HEK293 (cell line): ENCODE data around the gene PCNX4.

Experiments used
- CTCF ChIA-PET: fragments of 350-600 bp; formaldehyde crosslinking; extraction: SDS; loops from one replicate; lab custom pipeline; 2021; ENCODE audit warnings: antibody characterized with exemption; lab: Yijun Ruan, JAX
- POLR2A ChIA-PET: fragments of 300-600 bp; formaldehyde crosslinking; extraction: SDS; loops from one replicate; lab custom pipeline; 2020; ENCODE audit warnings: antibody characterized with exemption, inconsistent platforms; lab: Yijun Ruan, JAX
- H3K27ac ChIP-seq: fragments of 200-500 bp; sonication (Bioruptor generic); 2 replicates; pipeline ENCODE4 v1.5.1; 2014; ENCODE audit warnings: low read depth, low read length, control low read depth, inconsistent platforms; ENCODE audit errors: extremely low read depth
- H3K36me3 ChIP-seq, 2 experiments: fragments of 200-500 bp in 1 of 2; sonication (Bioruptor generic) in 1 of 2; 1 replicate in 1 of 2; 2 replicates in 1 of 2; pipeline ENCODE4 v1.5.1; 2014 to 2017; ENCODE audit warnings: inconsistent platforms in 2 of 2, low read length in 2 of 2; ENCODE audit not compliant: control insufficient read depth in 2 of 2, insufficient read depth in 1 of 2
- H3K4me1 ChIP-seq: fragments of 200-500 bp; sonication (Bioruptor generic); 2 replicates; pipeline ENCODE4 v1.5.1; 2014; ENCODE audit warnings: mild to moderate bottlenecking, low read length, inconsistent platforms; ENCODE audit not compliant: control insufficient read depth, insufficient read depth
- H3K4me3 ChIP-seq: 2 replicates; pipeline ENCODE4 v1.5.1; 2011; ENCODE audit warnings: low read depth, mild to moderate bottlenecking, control low read depth, low read length, moderate library complexity
- H3K9me3 ChIP-seq: fragments of 200-500 bp; sonication (Bioruptor generic); 2 replicates; pipeline ENCODE4 v1.5.1; 2014; ENCODE audit warnings: low read depth, low read length, inconsistent platforms; ENCODE audit not compliant: control insufficient read depth, insufficient read depth
- EGR2 ChIP-seq: fragments of 450-650 bp; formaldehyde crosslinking; IDR thresholded peaks from 2 replicates; pipeline ENCODE4 v1.5.1; 2016; ENCODE audit warnings: low read depth, missing biosample characterization, missing genetic modification characterization
- GFI1B ChIP-seq: fragments of 450-650 bp; formaldehyde crosslinking; IDR thresholded peaks from 2 replicates; pipeline ENCODE4 v1.5.1; 2016; ENCODE audit warnings: missing biosample characterization, missing genetic modification characterization
- HOXA7 ChIP-seq: sonication (generic); formaldehyde crosslinking; IDR thresholded peaks from 2 replicates; pipeline ENCODE4 v1.8.1; 2022; ENCODE audit warnings: missing genetic modification reagents, borderline replicate concordance
- HOXC10 ChIP-seq: sonication (generic); formaldehyde crosslinking; IDR thresholded peaks from 2 replicates; pipeline ENCODE4 v1.8.1; 2023; ENCODE audit warnings: mild to moderate bottlenecking, missing genetic modification reagents
- KLF1 ChIP-seq: fragments of 450-650 bp; formaldehyde crosslinking; IDR thresholded peaks from 2 replicates; pipeline ENCODE4 v1.5.1; 2016; ENCODE audit warnings: missing biosample characterization, missing genetic modification characterization
- KLF17 ChIP-seq: fragments of 450-650 bp; formaldehyde crosslinking; IDR thresholded peaks from 2 replicates; pipeline ENCODE4 v1.5.1; 2016; ENCODE audit warnings: missing biosample characterization, missing genetic modification characterization
- OVOL3 ChIP-seq: fragments of 450-650 bp; formaldehyde crosslinking; IDR thresholded peaks from 2 replicates; pipeline ENCODE4 v1.5.1; 2016; ENCODE audit warnings: missing biosample characterization, missing genetic modification characterization
- SP7 ChIP-seq: fragments of 450-650 bp; formaldehyde crosslinking; IDR thresholded peaks from 2 replicates; pipeline ENCODE4 v1.5.1; 2016; ENCODE audit warnings: missing biosample characterization, missing genetic modification characterization
- TSHZ1 ChIP-seq: fragments of 450-650 bp; formaldehyde crosslinking; IDR thresholded peaks from 2 replicates; pipeline ENCODE4 v1.5.1; 2016; ENCODE audit warnings: missing biosample characterization, missing genetic modification characterization, borderline replicate concordance
- ZBTB26 ChIP-seq: fragments of 450-650 bp; formaldehyde crosslinking; optimal IDR thresholded peaks from 2 replicates; pipeline ENCODE3; 2016; ENCODE audit warnings: missing biosample characterization, mild to moderate bottlenecking, missing genetic modification characterization
- ZBTB48 ChIP-seq: fragments of 450-650 bp; formaldehyde crosslinking; IDR thresholded peaks from 2 replicates; pipeline ENCODE4 v1.5.1; 2016; ENCODE audit warnings: missing biosample characterization, missing genetic modification characterization
- ZFP69B ChIP-seq: fragments of 450-650 bp; formaldehyde crosslinking; IDR thresholded peaks from 2 replicates; pipeline ENCODE4 v1.5.1; 2016; ENCODE audit warnings: missing biosample characterization, missing genetic modification characterization
- ZNF10 ChIP-seq: fragments of 450-650 bp; formaldehyde crosslinking; IDR thresholded peaks from 2 replicates; pipeline ENCODE4 v1.5.1; 2017; ENCODE audit warnings: missing biosample characterization, missing genetic modification characterization
- ZNF112 ChIP-seq: fragments of 450-650 bp; formaldehyde crosslinking; IDR thresholded peaks from 2 replicates; pipeline ENCODE4 v1.5.0; 2017; ENCODE audit warnings: missing biosample characterization, missing genetic modification characterization
- ZNF121 ChIP-seq: fragments of 450-650 bp; formaldehyde crosslinking; IDR thresholded peaks from 2 replicates; pipeline ENCODE4 v1.5.1; 2016; ENCODE audit warnings: missing biosample characterization, missing genetic modification characterization
- ZNF211 ChIP-seq: fragments of 450-650 bp; formaldehyde crosslinking; IDR thresholded peaks from 2 replicates; pipeline ENCODE4 v1.5.1; 2016; ENCODE audit warnings: low read depth, missing biosample characterization, missing genetic modification characterization
- ZNF239 ChIP-seq: fragments of 450-650 bp; formaldehyde crosslinking; IDR thresholded peaks from 2 replicates; pipeline ENCODE4 v1.5.1; 2016; ENCODE audit warnings: missing biosample characterization, missing genetic modification characterization
- ZNF292 ChIP-seq: fragments of 450-650 bp; formaldehyde crosslinking; IDR thresholded peaks from 2 replicates; pipeline ENCODE4 v1.5.1; 2016; ENCODE audit warnings: low read depth, missing biosample characterization, missing genetic modification characterization, borderline replicate concordance
- ZNF324 ChIP-seq: fragments of 450-650 bp; formaldehyde crosslinking; IDR thresholded peaks from 2 replicates; pipeline ENCODE4 v1.5.1; 2016; ENCODE audit warnings: missing biosample characterization, missing genetic modification characterization
- ZNF37A ChIP-seq: fragments of 450-650 bp; IDR thresholded peaks from 2 replicates; pipeline ENCODE4 v1.5.1; 2018; ENCODE audit warnings: missing biosample characterization, missing genetic modification characterization
- ZNF426 ChIP-seq: fragments of 450-650 bp; formaldehyde crosslinking; IDR thresholded peaks from 2 replicates; pipeline ENCODE4 v1.5.1; 2017; ENCODE audit warnings: missing biosample characterization, missing genetic modification characterization, mild to moderate bottlenecking, inconsistent platforms, moderate library complexity
- ZNF548 ChIP-seq: fragments of 450-650 bp; formaldehyde crosslinking; IDR thresholded peaks from 2 replicates; pipeline ENCODE4 v1.5.1; 2016; ENCODE audit warnings: missing biosample characterization, missing genetic modification characterization
- ZNF558 ChIP-seq: fragments of 450-650 bp; formaldehyde crosslinking; IDR thresholded peaks from 2 replicates; pipeline ENCODE4 v1.5.1; 2016; ENCODE audit warnings: missing biosample characterization, missing genetic modification characterization
- ZNF560 ChIP-seq: fragments of 450-650 bp; formaldehyde crosslinking; IDR thresholded peaks from 2 replicates; pipeline ENCODE4 v1.5.1; 2017; ENCODE audit warnings: missing biosample characterization, missing genetic modification characterization, borderline replicate concordance
- ZNF600 ChIP-seq: fragments of 450-650 bp; formaldehyde crosslinking; IDR thresholded peaks from 2 replicates; pipeline ENCODE4 v1.5.1; 2016; ENCODE audit warnings: missing biosample characterization, missing genetic modification characterization
- ZNF658 ChIP-seq: fragments of 450-650 bp; formaldehyde crosslinking; IDR thresholded peaks from 2 replicates; pipeline ENCODE4; 2016; ENCODE audit warnings: missing biosample characterization, missing genetic modification characterization
- ZNF670 ChIP-seq: fragments of 450-650 bp; formaldehyde crosslinking; IDR thresholded peaks from 2 replicates; pipeline ENCODE4 v1.5.1; 2016; ENCODE audit warnings: missing biosample characterization, missing genetic modification characterization, low read depth

Gene PCNX4

GRCh38 chr14:60153991-60154390, 62.3 kb downstream of the PCNX4 start:
- Histone ChIP-seq H3K36me3 (peaks cover 4 to 36% of the 10 kb centered on the region in 2 experiments; a peak in 2 of 3 replicates), H3K9me3 (no peaks in the 10 kb centered on the region), H3K4me1 (peaks cover 8% of the 10 kb centered on the region; the same call in 1 of the 2 replicates), H3K4me3 (no peak overlapping the region), H3K27ac (no peak overlapping the region)
- ChIA-PET POLR2A (no interaction called here), CTCF (no interaction called here)
- TF ChIP-seq ZNF426 (tag by site-specific recombination) (no peak), ZNF670 (tag by site-specific recombination) (no peak), ZNF211 (tag by site-specific recombination) (no peak), ZNF560 (no peak), ZNF239 (tag by site-specific recombination) (no peak), HOXC10 (CRISPR knock-in tag) (no peak), KLF17 (tag by site-specific recombination) (no peak), GFI1B (tag by site-specific recombination) (no peak), ZNF292 (tag by site-specific recombination) (no peak), KLF1 (tag by site-specific recombination) (no peak), OVOL3 (tag by site-specific recombination) (no peak)

- POLR2A ChIA-PET = no interaction called here
- CTCF ChIA-PET = no interaction called here
These were observed 62.9 kb downstream of the PCNX4 start for GRCh38 chr14:60154671-60155070.

More at GRCh38 chr14:60154671-60155070, 62.9 kb downstream of the PCNX4 start:
- TF ChIP-seq ZNF324 (no peak), EGR2 (tag by site-specific recombination) (no peak), ZNF658 (tag by site-specific recombination) (no peak), ZNF121 (no peak), ZNF558 (tag by site-specific recombination) (no peak), ZNF37A (tag by site-specific recombination) (no peak), HOXA7 (CRISPR knock-in tag) (no peak), TSHZ1 (no peak), ZBTB48 (no peak), ZNF548 (tag by site-specific recombination) (no peak), ZBTB26 (tag by site-specific recombination) (no peak), ZNF112 (tag by site-specific recombination) (no peak), ZNF10 (tag by site-specific recombination) (no peak), SP7 (tag by site-specific recombination) (no peak), ZNF426 (tag by site-specific recombination) (no peak), ZNF600 (no peak), ZFP69B (no peak)
- Histone ChIP-seq H3K4me3 (no peak overlapping the region), H3K9me3 (no peaks in the 10 kb centered on the region), H3K36me3 (peaks cover 4 to 30% of the 10 kb centered on the region in 2 experiments; a peak in 2 of 3 replicates), H3K4me1 (peaks cover 13% of the 10 kb centered on the region; the same call in 1 of the 2 replicates), H3K27ac (no peak overlapping the region)
